ENCODE measurements around the gene FAM107B. TPM values are rescaled to one million over a fixed set of nuclear protein-coding genes. Genes with fewer than 3 reads are reported as not detected.
A peak's percentile ranks its signal among the peaks of the same experiment; 100 is the strongest.

The FAM107B gene
- total and polyA plus RNA-seq, 4 donors, result 38.4 to 85.4 (median 68.9) TPM

DNA sequence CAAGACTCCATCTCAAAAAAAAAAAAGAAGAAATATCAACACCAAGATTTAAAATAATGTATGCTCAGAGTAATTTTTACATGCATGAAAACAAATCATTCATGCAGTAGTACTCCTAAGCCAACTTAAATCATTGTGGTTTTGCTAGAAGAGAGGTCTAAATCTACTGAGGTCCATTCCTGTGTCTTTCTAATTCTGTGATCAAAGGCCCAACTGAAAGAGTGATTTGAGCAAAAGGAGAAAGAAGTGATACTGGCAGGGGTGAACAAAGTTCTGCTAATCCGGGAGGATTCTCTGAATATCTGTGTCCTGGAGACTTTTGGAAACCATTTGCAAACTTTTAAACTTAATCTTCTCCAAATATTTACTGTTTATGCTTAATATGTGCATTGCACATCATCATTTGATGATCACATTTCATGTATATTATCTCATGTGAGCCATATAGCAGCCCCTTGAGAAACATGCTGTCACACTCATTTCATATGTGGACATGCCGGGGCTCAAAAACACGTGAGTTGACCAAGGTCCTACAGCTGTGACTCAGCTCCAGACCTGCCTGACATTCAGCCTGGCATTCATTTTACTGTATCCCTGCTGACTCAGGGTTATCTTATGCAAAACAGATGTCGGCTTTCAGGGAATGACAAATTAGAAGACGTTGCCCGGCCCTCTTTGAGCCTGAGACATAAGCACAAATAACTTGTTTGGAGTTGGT lies 76.4 kb downstream of the FAM107B start:
- TF ChIP-seq CTCF (IDR thresholded peaks at IDR 0.05; ENCODE audit: control extremely low read depth, extremely low read depth), result no peak
- no peak for ATAC-seq (ENCODE audit: insufficient read depth, low FRiP score)
- WGBS, 2 donors, result 82 to 89% methylated on average over 6 of the region's 6 CpGs

GRCh38 chr10:14697281-14697680 lies 77.4 kb downstream of the FAM107B start:
- Histone ChIP-seq H3K9me3 (ENCODE audit: control insufficient read depth in 4 of 4, insufficient read depth in 3 of 4, low read length in 3 of 4) (peaks cover 0 to 5% (median 0%) of the 10 kb centered on the region in 4 donors), H3K27me3 (ENCODE audit: control insufficient read depth in 3 of 3, insufficient read depth in 3 of 3, low read length in 2 of 3) (no peaks in the 10 kb centered on the region), H3K9ac (ENCODE audit: insufficient read depth in 1 of 2, low read length in 2 of 2) (no peak overlapping the region), H3K4me3 (no peak overlapping the region), H3K4me1 (ENCODE audit: control insufficient read depth in 5 of 5, insufficient read depth in 5 of 5, low read length in 5 of 5) (peaks cover 0 to 26% (median 4%) of the 10 kb centered on the region in 5 donors), H3K27ac (ENCODE audit: low read depth in 1 of 2, low read length in 1 of 2) (no peak overlapping the region), H3K36me3 (ENCODE audit: control insufficient read depth in 4 of 4, insufficient read depth in 4 of 4, low read length in 4 of 4) (no peaks in the 10 kb centered on the region)
- no peak for ATAC-seq (ENCODE audit: insufficient read depth, low FRiP score)
- TF ChIP-seq CTCF (IDR thresholded peaks at IDR 0.05; ENCODE audit: control extremely low read depth, extremely low read depth), result no peak
- DNase-seq, result peak in 2 of 3 donors; percentile 36 to 54
- 82 to 87% methylated on average over 5 of the region's 5 CpGs for WGBS, 2 donors

More for the DNA sequence above, 76.4 kb downstream of the FAM107B start:
- no peaks in the 10 kb centered on the region for H3K36me3 ChIP-seq (ENCODE audit: control insufficient read depth in 4 of 4, insufficient read depth in 4 of 4, low read length in 4 of 4)
- H3K4me3 ChIP-seq, result no peak overlapping the region
- H3K9me3 ChIP-seq (ENCODE audit: control insufficient read depth in 4 of 4, insufficient read depth in 3 of 4, low read length in 3 of 4), result peaks cover 0 to 5% (median 0%) of the 10 kb centered on the region in 4 donors
- H3K4me1 ChIP-seq (ENCODE audit: control insufficient read depth in 5 of 5, insufficient read depth in 5 of 5, low read length in 5 of 5), result peaks cover 0 to 26% (median 4%) of the 10 kb centered on the region in 5 donors
- no peak overlapping the region for H3K27ac ChIP-seq (ENCODE audit: low read depth in 1 of 2, low read length in 1 of 2)
- H3K27me3 ChIP-seq (ENCODE audit: control insufficient read depth in 3 of 3, insufficient read depth in 3 of 3, low read length in 2 of 3), result no peaks in the 10 kb centered on the region
- DNase-seq, result peak in 2 of 3 donors; percentile 45 to 68
- no peak overlapping the region for H3K9ac ChIP-seq (ENCODE audit: insufficient read depth in 1 of 2, low read length in 2 of 2)

- no peak for TF ChIP-seq CTCF (IDR thresholded peaks at IDR 0.05; ENCODE audit: control extremely low read depth, extremely low read depth)
- Histone ChIP-seq H3K36me3 (ENCODE audit: control insufficient read depth in 4 of 4, insufficient read depth in 4 of 4, low read length in 4 of 4) (no peaks in the 10 kb centered on the region), H3K9ac (ENCODE audit: insufficient read depth in 1 of 2, low read length in 2 of 2) (no peak overlapping the region), H3K4me1 (ENCODE audit: control insufficient read depth in 5 of 5, insufficient read depth in 5 of 5, low read length in 5 of 5) (peaks cover 0 to 26% (median 4%) of the 10 kb centered on the region in 5 donors), H3K4me3 (no peak overlapping the region), H3K9me3 (ENCODE audit: control insufficient read depth in 4 of 4, insufficient read depth in 3 of 4, low read length in 3 of 4) (peaks cover 0 to 5% (median 0%) of the 10 kb centered on the region in 4 donors), H3K27ac (ENCODE audit: low read depth in 1 of 2, low read length in 1 of 2) (no peak overlapping the region), H3K27me3 (ENCODE audit: control insufficient read depth in 3 of 3, insufficient read depth in 3 of 3, low read length in 2 of 3) (no peaks in the 10 kb centered on the region)
- 87 to 91% methylated on average over 5 of the region's 5 CpGs for WGBS, 2 donors
- ATAC-seq (ENCODE audit: insufficient read depth, low FRiP score), result no peak
- DNase-seq, result peak; percentile 20 to 71 (median 53)
These were observed 77.9 kb downstream of the FAM107B start for GRCh38 chr10:14696821-14697220.

Data from lung (tissue), 12 donors.